Stimulated activated memory B cell treated with anti-CD40 and anti-IgM and Interleukin-4, amounts not matched to agents 10 μg/mL and 1 μg/mL and 100 μg/mL, for 72 hours (primary cell): ENCODE measurements around the gene KIF4B.
A peak's percentile ranks its signal among the peaks of the same experiment; 100 is the strongest.
"Not testable (repeated sequence)": the region's sequence is repeated elsewhere in the genome, so short reads cannot be mapped to it uniquely, and the experiment has no call there.

Experiments used
- ATAC-seq: fragments of 150-1000 bp; cut with Tn5 transposase; 2 replicates; pipeline ENCODE4 v1.10.0; 2021
- H3K27ac Mint-ChIP-seq: one replicate; pipeline ENCODE4 v1.8.0; 2022; ENCODE audit warnings: mild to moderate bottlenecking, mixed read lengths
- H3K27me3 Mint-ChIP-seq: one replicate; pipeline ENCODE4 v1.8.0; 2022; ENCODE audit warnings: mixed read lengths
- H3K36me3 Mint-ChIP-seq: one replicate; pipeline ENCODE4 v1.8.0; 2022; ENCODE audit warnings: mixed read lengths
- H3K4me1 Mint-ChIP-seq: one replicate; pipeline ENCODE4 v1.8.0; 2022; ENCODE audit warnings: mixed read lengths
- H3K4me3 Mint-ChIP-seq: one replicate; pipeline ENCODE4 v1.8.0; 2022; ENCODE audit warnings: mild to moderate bottlenecking, moderate library complexity, mixed read lengths
- H3K9me3 Mint-ChIP-seq: one replicate; pipeline ENCODE4 v1.8.0; 2022; ENCODE audit warnings: mixed read lengths

KIF4B gene

DNA sequence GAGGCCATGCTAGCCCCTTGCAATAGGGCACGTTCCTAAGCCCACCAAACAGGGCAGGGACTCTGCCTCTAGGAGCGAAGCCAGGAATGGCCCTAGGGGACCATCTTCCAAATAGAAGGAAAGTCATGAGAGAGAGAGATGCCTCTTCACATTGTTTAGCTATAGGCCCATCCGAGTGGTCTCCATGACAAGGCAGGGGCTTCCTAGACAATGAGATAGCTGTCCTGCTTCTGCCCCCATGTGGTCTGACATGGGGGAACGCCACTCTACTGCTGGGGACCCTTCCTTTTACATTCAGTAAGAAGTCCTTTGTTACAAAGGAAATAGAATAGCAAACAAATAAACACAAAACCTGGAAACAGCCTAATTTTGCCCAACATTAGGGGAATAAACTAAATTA, 17.9 kb upstream of the KIF4B start:
- Mint-ChIP-seq H3K27me3 (no peaks in the 10 kb centered on the region), H3K4me3 (no peak overlapping the region), H3K27ac (no peak overlapping the region), H3K36me3 (no peaks in the 10 kb centered on the region), H3K9me3 (peaks cover 3% of the 10 kb centered on the region), H3K4me1 (peaks cover 9% of the 10 kb centered on the region)
- no peak for ATAC-seq

DNA sequence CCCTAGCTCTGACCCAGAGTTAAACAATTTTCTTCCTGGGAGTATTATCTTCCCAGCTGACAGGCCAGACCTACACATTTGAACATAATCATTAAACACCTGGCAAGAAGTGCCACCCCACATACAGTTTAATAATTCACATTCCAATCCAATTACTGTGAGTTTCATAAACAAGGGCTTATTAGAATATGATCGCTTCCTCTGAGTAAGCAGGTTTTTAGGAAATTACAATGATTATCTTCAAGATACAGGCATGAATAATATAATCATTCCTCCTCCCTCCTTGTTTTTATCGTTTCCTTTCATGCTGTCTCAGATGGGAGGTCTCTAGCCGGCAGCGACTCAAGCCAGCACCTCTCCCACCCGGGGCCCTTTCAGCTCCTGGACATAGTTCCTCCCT, 15.8 kb upstream of the KIF4B start:
- Mint-ChIP-seq H3K36me3 (no peaks in the 10 kb centered on the region), H3K4me1 (peaks cover 9% of the 10 kb centered on the region), H3K4me3 (no peak overlapping the region), H3K27ac (no peak overlapping the region), H3K27me3 (peaks cover 20% of the 10 kb centered on the region), H3K9me3 (peaks cover 3% of the 10 kb centered on the region)
- ATAC-seq = no peak

DNA sequence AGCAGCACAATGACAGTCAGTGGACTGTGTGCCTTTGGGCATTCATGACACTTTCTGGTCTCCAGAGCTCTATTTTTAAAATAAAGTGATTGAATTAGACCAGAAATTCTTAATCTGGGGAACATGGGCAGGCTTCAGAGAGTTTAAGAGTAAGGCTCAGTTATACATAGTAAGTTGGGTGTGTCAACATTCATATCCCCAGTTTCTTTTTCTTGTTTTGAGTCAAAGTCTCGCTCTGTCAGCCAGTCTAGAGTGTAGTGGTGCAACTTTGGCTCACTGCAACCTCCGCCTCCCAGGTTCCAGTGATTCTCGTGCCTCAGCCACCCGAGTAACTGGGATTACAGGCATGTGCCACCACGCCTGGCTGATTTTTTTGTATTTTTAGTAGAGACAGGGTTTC, 13.7 kb upstream of the KIF4B start:
- Mint-ChIP-seq H3K9me3 (no peaks in the 10 kb centered on the region), H3K36me3 (no peaks in the 10 kb centered on the region)

DNA sequence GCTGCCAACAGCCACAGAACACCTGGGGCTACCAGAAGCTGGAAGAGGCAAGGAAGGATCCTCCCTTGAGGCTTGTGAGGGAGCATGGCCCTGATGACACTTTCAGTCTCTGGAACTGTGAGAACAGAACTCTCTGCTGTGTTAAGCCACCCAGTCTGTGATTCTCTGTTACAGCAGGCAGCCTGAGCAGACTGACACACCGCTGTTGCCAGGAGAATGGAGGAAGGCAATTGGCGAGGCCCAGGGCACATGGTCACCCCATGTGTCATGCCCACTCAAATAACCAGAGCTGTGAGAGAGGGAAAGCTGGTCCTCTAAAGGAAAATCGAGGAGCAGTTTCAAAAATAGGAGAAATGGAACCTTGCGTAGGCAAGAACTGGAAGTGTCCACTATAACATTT, 12.0 kb upstream of the KIF4B start:
- Mint-ChIP-seq H3K27ac (no peak overlapping the region), H3K36me3 (no peaks in the 10 kb centered on the region), H3K4me1 (no peaks in the 10 kb centered on the region), H3K9me3 (no peaks in the 10 kb centered on the region), H3K4me3 (no peak overlapping the region), H3K27me3 (peaks cover 23% of the 10 kb centered on the region)
- no peak for ATAC-seq

More for the DNA sequence above, 13.7 kb upstream of the KIF4B start:
- Mint-ChIP-seq H3K27ac (no peak overlapping the region), H3K4me1 (no peaks in the 10 kb centered on the region), H3K27me3 (peaks cover 21% of the 10 kb centered on the region), H3K4me3 (no peak overlapping the region)
- ATAC-seq = no peak

DNA sequence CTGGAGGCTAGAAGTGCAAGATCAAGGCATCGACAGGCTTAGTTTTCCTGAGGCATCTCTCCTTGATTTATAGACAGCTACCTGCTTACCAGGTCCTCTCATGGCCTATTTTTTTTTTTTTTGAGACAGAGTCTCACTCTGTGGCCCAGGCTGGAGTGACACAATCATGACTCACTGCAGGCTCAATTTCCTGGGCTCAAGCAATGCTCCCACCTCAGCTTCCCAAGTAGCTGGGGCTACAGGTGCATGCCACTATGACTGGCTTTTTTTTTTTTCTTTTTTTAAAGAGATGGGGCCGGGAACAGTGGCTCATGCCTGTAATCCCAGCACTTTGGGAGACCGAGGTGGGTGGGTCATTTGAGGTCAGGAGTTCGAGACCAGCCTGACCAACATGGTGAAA, 10.8 kb upstream of the KIF4B start:
- H3K27ac Mint-ChIP-seq, ATAC-seq, H3K36me3 Mint-ChIP-seq: not testable (repeated sequence)

DNA sequence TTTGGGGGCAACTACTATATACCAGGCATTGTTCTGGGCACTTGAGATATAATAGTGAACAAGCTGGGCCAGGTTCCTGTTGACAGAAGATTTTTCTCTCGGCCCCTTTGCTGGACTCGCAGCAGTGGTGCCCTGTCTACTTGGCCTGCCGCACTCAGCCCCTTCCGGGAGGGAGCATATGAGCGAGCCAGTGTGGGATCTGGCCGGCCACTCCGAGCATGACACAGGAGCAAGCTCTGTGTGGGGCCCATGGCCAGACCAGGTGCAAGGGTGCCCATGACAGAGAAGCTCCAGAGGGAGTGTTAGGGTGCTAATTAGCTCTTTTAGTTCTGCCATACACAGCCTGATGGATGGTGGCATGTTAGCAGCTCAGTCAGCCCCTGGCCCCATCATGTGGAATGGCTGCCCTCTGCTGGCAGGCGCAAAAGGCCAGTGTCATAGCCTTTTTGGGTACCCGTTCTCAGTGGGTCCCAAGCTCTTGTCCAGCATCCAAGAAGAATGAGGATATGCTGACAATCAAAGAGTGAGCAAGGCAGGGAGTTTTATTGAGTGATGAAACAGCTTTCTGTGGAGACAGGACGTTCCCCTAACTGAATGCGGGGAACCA, 9.3 kb upstream of the KIF4B start:
- Mint-ChIP-seq H3K4me1 (no peaks in the 10 kb centered on the region), H3K9me3 (peaks cover 3% of the 10 kb centered on the region), H3K27me3 (peaks cover 33% of the 10 kb centered on the region), H3K36me3 (no peaks in the 10 kb centered on the region), H3K4me3 (no peak overlapping the region), H3K27ac (no peak overlapping the region)
- no peak for ATAC-seq

More for the DNA sequence above, 10.8 kb upstream of the KIF4B start:
- not testable (repeated sequence) for H3K9me3 Mint-ChIP-seq, H3K4me3 Mint-ChIP-seq, H3K4me1 Mint-ChIP-seq
- H3K27me3 Mint-ChIP-seq = peaks cover 33% of the 10 kb centered on the region

DNA sequence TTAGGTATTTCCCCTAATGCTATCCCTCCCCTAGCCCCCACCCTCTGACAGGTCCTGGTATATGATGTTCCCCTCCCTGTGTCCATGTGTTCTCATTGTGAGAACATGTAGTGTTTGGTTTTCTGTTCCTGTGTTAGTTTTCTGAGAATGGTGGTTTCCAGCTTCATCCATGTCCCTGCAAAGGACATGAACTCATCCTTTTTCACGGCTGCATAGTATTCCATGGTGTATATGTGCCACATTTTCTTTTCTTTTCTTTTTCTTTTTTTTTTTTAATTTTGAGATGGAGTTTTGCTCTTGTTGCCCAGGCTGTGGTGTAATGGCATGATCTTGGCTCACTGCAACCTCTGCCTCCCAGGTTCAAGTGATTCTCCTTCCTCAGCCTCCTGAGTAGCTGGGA, 7.3 kb upstream of the KIF4B start:
- H3K4me3 Mint-ChIP-seq, H3K9me3 Mint-ChIP-seq, H3K36me3 Mint-ChIP-seq, H3K4me1 Mint-ChIP-seq, H3K27ac Mint-ChIP-seq, ATAC-seq: not testable (repeated sequence)
- H3K27me3 Mint-ChIP-seq = peaks cover 27% of the 10 kb centered on the region

DNA sequence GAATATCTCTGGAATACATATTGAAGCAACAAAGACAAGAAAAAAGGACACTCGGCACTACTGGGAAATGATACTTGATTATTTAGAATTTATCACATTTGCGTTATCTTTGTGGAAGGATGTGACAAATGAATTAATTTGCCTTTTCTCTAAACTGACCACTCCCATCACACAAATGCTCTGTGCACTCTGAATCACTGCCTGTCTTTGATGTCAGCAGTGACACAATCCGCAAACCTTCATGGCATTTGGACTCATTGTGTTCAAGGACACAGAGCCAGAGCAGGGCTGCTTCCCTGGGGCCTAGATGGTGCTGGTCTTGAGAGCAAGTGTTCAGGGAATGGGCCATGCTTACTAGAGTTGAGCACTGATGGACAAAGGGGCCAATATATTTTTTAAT, 4.9 kb upstream of the KIF4B start:
- peaks cover 20% of the 10 kb centered on the region for H3K27me3 Mint-ChIP-seq
- peaks cover 3% of the 10 kb centered on the region for H3K9me3 Mint-ChIP-seq
- H3K4me1 Mint-ChIP-seq = no peaks in the 10 kb centered on the region
- no peak overlapping the region for H3K4me3 Mint-ChIP-seq
- ATAC-seq = no peak
- no peak overlapping the region for H3K27ac Mint-ChIP-seq
- H3K36me3 Mint-ChIP-seq = no peaks in the 10 kb centered on the region

DNA sequence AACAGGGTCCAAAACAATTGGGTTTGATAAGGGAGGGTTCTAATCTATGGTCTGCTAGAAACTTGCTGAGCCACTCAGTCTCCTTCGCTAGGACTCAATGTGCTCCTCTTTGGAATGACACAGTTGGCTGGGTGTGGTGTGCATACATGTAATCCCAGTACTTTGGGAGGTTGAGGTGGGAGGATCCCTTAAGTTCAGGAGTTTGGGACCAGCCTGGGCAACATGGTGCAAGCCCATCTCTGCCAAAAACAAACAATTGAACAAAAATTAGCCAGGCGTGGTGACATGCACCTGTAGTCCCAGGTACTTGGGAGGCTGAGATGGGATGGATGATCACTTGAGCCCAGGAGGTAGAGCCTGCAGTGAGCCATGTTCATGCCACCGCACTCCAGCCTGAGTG, 2.7 kb upstream of the KIF4B start:
- no peak for ATAC-seq
- H3K9me3 Mint-ChIP-seq = peaks cover 8% of the 10 kb centered on the region
- H3K27ac Mint-ChIP-seq = no peak overlapping the region
- no peak overlapping the region for H3K4me3 Mint-ChIP-seq
- no peaks in the 10 kb centered on the region for H3K36me3 Mint-ChIP-seq
- H3K27me3 Mint-ChIP-seq = peaks cover 22% of the 10 kb centered on the region
- no peaks in the 10 kb centered on the region for H3K4me1 Mint-ChIP-seq

DNA sequence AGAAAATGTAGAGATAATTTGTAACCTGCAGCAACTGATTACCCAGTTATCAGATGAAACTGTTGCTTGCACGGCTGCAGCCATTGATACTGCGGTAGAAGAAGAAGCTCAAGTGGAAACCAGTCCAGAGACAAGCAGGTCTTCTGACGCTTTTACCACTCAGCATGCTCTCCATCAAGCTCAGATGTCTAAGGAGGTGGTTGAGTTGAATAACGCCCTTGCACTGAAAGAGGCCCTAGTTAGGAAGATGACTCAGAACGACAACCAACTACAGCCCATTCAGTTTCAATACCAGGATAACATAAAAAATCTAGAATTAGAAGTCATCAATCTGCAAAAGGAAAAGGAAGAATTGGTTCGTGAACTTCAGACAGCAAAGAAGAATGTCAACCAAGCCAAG, 1.7 kb downstream of the KIF4B start:
- H3K27ac Mint-ChIP-seq = no peak overlapping the region
- peaks cover 24% of the 10 kb centered on the region for H3K27me3 Mint-ChIP-seq
- no peaks in the 10 kb centered on the region for H3K4me1 Mint-ChIP-seq
- no peak overlapping the region for H3K4me3 Mint-ChIP-seq
- no peak for ATAC-seq
- H3K36me3 Mint-ChIP-seq = no peaks in the 10 kb centered on the region
- H3K9me3 Mint-ChIP-seq = peaks cover 6% of the 10 kb centered on the region

DNA sequence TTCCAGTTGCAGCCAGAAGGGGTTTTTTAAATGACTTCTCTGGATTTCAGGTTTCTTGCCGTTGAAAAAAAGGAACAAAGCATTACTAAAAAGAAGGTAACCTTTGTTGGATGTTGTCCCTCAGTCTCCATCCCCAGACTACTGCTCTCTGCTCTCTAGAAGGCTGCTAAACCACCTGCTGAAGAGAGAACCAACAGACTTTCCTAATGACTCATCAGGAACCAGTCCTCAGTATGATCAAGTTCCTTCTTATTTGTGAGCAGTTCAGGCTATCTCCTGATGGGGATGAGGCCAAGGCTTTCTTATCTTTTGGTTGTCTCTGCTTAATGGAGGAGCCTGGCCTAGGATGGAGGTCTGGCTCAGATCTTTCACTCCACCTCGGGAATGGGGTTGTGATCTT, 4.1 kb downstream of the KIF4B start:
- Mint-ChIP-seq H3K4me1 (no peaks in the 10 kb centered on the region), H3K27ac (no peak overlapping the region), H3K27me3 (peaks cover 32% of the 10 kb centered on the region), H3K4me3 (no peak overlapping the region), H3K9me3 (peaks cover 6% of the 10 kb centered on the region), H3K36me3 (no peaks in the 10 kb centered on the region)
- ATAC-seq = peak; percentile 73

DNA sequence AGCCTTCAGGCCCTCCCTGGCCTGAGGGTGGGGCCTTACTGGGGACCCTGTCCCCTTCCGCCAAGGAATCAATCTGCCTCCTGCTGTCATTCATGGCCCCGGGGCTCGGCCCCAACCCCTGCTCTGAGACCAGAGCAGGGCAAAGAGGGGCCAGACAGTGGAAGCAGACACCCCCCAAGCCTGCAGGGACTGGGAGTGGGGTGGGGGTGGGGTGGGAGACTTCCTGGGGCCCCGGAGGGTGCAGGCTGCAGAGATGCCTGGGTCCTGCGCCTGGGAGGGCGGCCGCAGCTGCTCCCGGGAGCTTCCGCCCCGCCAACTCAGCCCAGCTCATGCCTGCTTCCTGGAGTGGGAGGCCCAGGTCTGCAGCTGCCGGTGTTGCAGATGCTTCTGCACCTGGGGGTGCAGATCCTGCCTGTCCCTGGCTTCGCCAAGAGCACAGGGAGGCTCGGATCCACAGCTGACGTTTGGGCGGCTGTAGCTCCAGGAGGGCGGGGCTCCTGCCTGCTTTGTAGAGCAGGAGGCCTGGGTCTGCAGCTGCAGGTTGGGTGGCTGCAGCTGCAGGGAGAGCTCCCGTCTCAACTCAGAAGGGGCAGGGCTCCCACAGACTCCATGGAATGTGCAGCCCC, 6.2 kb downstream of the KIF4B start:
- Mint-ChIP-seq H3K27ac (no peak overlapping the region), H3K27me3 (peaks cover 26% of the 10 kb centered on the region), H3K4me3 (no peak overlapping the region), H3K9me3 (peaks cover 6% of the 10 kb centered on the region), H3K4me1 (no peaks in the 10 kb centered on the region), H3K36me3 (no peaks in the 10 kb centered on the region)
- no peak for ATAC-seq

DNA sequence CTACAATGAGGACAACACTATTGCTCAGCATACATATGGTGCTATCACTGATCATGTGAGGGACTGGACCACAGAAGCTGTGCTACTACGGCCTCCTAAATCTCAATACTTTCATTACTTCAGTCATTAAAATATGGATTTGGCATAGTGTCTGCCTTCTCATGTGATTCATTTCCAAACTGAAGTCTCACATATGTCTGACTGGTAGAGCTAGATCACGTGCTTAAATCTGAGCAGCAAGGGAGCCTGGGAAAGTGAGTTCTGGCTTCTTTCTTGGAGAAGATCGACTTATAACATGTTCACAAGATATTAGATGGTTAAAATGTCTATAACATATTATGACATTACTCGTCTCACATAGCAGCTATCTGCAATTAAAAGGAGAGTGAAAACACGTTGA, 8.3 kb downstream of the KIF4B start:
- ATAC-seq = no peak
- H3K36me3 Mint-ChIP-seq = no peaks in the 10 kb centered on the region
- no peaks in the 10 kb centered on the region for H3K9me3 Mint-ChIP-seq
- H3K27ac Mint-ChIP-seq = no peak overlapping the region
- H3K4me1 Mint-ChIP-seq = no peaks in the 10 kb centered on the region
- peaks cover 43% of the 10 kb centered on the region for H3K27me3 Mint-ChIP-seq
- no peak overlapping the region for H3K4me3 Mint-ChIP-seq

DNA sequence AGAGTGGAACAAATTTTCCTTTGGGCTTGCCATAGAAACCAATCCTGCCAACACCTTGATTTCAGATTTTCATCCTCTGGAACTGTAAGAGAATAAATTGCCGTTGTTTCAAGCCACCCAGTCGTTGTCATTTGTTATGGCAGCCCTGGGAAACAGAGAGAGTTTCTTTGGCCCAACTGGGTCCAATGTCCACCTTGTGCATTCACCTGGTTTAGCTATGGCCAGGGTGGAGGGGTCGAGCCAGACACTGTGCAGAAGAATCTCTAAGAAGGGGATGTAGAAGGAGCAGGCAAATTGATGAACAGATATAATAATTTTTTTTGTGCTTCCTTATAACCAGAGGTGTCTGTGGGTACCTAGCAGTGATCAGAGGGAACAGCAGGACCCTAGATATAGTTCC, 9.8 kb downstream of the KIF4B start:
- H3K9me3 Mint-ChIP-seq = peaks cover 3% of the 10 kb centered on the region
- H3K27me3 Mint-ChIP-seq = peaks cover 41% of the 10 kb centered on the region
- H3K36me3 Mint-ChIP-seq = no peaks in the 10 kb centered on the region
- no peak overlapping the region for H3K4me3 Mint-ChIP-seq
- no peaks in the 10 kb centered on the region for H3K4me1 Mint-ChIP-seq
- no peak overlapping the region for H3K27ac Mint-ChIP-seq
- no peak for ATAC-seq

DNA sequence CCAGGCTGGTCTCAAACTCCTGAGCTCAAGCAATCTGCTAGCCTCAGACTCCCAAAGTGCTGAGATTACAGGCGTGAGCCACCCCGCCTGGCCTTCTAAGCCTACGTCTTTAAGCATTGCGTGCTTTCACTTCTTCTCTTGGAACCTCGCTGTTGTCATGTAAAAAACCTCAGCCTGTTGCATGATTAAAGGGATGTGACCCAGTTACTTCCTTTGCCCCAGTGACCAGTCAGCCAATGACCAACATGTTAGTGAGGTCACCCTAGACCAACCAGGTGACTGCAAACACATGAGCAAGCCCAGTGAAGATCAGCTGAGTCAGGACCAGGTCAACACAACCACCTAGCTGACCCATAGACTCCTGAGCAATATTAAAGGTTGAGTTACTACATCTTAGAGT, 10.5 kb downstream of the KIF4B start:
- Mint-ChIP-seq H3K36me3 (no peaks in the 10 kb centered on the region), H3K27me3 (peaks cover 34% of the 10 kb centered on the region), H3K9me3 (peaks cover 6% of the 10 kb centered on the region), H3K4me3 (no peak overlapping the region), H3K4me1 (no peaks in the 10 kb centered on the region), H3K27ac (no peak overlapping the region)
- no peak for ATAC-seq

DNA sequence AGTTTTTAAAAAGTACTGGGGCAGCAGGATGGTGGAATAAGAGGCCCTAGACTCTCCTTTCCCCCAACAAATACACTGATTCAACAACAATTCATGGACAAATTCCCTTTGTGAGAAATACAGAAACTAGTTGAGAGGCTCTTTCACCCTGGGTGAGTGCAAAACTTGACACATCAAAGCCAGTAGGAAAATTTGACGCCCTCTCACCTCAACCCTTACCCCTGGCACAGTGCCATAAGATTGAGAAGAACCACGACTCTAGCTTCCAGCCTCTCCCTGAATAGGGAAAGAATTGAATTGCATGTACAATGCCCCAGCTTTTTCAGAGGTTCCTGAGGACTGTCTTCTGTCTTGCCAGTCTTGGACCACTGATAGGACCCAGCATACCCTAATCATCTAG, 12.3 kb downstream of the KIF4B start:
- Mint-ChIP-seq H3K27ac (no peak overlapping the region), H3K36me3 (no peaks in the 10 kb centered on the region), H3K27me3 (peaks cover 23% of the 10 kb centered on the region), H3K9me3 (peaks cover 10% of the 10 kb centered on the region), H3K4me3 (no peak overlapping the region), H3K4me1 (no peaks in the 10 kb centered on the region)
- no peak for ATAC-seq
